A549 (cell line): ENCODE measurements around the gene MAGEA6. TPM values are rescaled to one million over a fixed set of nuclear protein-coding genes. Genes with fewer than 3 reads are reported as not detected.

Experiments
- ATAC-seq, 2 experiments: fragments of 200-7000 bp in 1 of 2; fragments of >200 bp in 1 of 2; cut with Nextera tagmentation in 1 of 2; cut with Tn5 transposase in 1 of 2; 3 replicates each; pipeline versions ENCODE4 v1.8.0 to v1.9.1; 2018 to 2020; ENCODE audit warnings: mild to moderate bottlenecking in 1 of 2, moderate library complexity in 1 of 2
- CTCF ChIA-PET: fragments of 300-600 bp; sonication (Branson Sonifier 250); formaldehyde crosslinking; extraction: SDS; loops from one replicate; lab custom pipeline; 2021; ENCODE audit warnings: antibody characterized with exemption, inconsistent platforms; lab: Yijun Ruan, JAX
- POLR2A ChIA-PET: fragments of 350-600 bp; formaldehyde crosslinking; extraction: SDS; loops from one replicate; lab custom pipeline; 2021; ENCODE audit warnings: antibody characterized with exemption, inconsistent platforms; lab: Yijun Ruan, JAX
- DNase-seq, 2 experiments: peaks; one replicate each; pipeline versions ENCODE4 v3.0.0 to v3.0.0-alpha.2; 2011 to 2016; ENCODE audit warnings: low read depth in 1 of 2, low spot score in 1 of 2
- FAIRE-seq: peaks from 2 replicates; lab custom pipeline; 2011; peaks lifted over from hg19 to GRCh38; lab: Jason Lieb, UNC
- H3K27ac ChIP-seq, 2 experiments: fragments of >200 bp; sonication (Bioruptor Twin); formaldehyde crosslinking; 3 replicates each; pipeline ENCODE4 v1.5.1; 2016 to 2017
- H3K4me1 ChIP-seq: fragments of >200 bp; sonication (Bioruptor Twin); formaldehyde crosslinking; 3 replicates; pipeline ENCODE4 v1.6.1; 2016
- H3K4me2 ChIP-seq: fragments of >200 bp; sonication (Bioruptor Twin); formaldehyde crosslinking; 3 replicates; pipeline ENCODE4 v1.6.1; 2016
- H3K4me3 ChIP-seq: fragments of >200 bp; sonication (Bioruptor Twin); formaldehyde crosslinking; 3 replicates; pipeline ENCODE4 v1.5.1; 2016
- H3K9me3 ChIP-seq: fragments of >200 bp; sonication (Bioruptor Twin); formaldehyde crosslinking; 3 replicates; pipeline ENCODE4 v1.6.1; 2016
- ATOH8 ChIP-seq: fragments of 250-450 bp; sonication (Bioruptor Pico); IDR thresholded peaks from 2 replicates; pipeline ENCODE4 v1.5.0; 2020; ENCODE audit warnings: low read depth, mild to moderate bottlenecking, moderate library complexity
- CEBPB ChIP-seq, 2 experiments: fragments of >200 bp in 1 of 2; sonication (Bioruptor Twin) in 1 of 2; formaldehyde crosslinking in 1 of 2; IDR thresholded peaks; 2 replicates each; pipeline ENCODE4 v1.6.1; 2012 to 2016
- CTCF ChIP-seq: fragments of >200 bp; sonication (Bioruptor Twin); formaldehyde crosslinking; IDR thresholded peaks from 3 replicates; pipeline ENCODE4 v1.5.1; 2016
- EHMT2 ChIP-seq: fragments of 200-600 bp; sonication (generic); IDR thresholded peaks from 2 replicates; pipeline ENCODE4 v1.6.1; 2016; ENCODE audit warnings: antibody characterized with exemption, low read depth, mild to moderate bottlenecking, moderate library complexity
- ELK1 ChIP-seq: fragments of 150-350 bp; IDR thresholded peaks from 2 replicates; pipeline ENCODE4 v1.6.1; 2014; ENCODE audit warnings: low read depth, mild to moderate bottlenecking, low read length
- EP300 ChIP-seq, 2 experiments: fragments of >200 bp; sonication (Bioruptor Twin); formaldehyde crosslinking; IDR thresholded peaks; 2 replicates in 1 of 2; 3 replicates in 1 of 2; pipeline ENCODE4 v1.6.1; 2016 to 2017
- ESRRA ChIP-seq: fragments of 150-350 bp; IDR thresholded peaks from 2 replicates; pipeline ENCODE4 v1.6.1; 2014; ENCODE audit warnings: mild to moderate bottlenecking, low read length, borderline replicate concordance
- FOSB ChIP-seq: fragments of 250-450 bp; sonication (Bioruptor Pico); IDR thresholded peaks from 2 replicates; pipeline ENCODE4 v1.5.0; 2020; ENCODE audit warnings: mild to moderate bottlenecking, moderate library complexity
- GATA3 ChIP-seq: IDR thresholded peaks from 2 replicates; pipeline ENCODE4 v1.6.1; 2012; ENCODE audit warnings: borderline replicate concordance
- HMGXB4 ChIP-seq: fragments of 250-450 bp; sonication (Bioruptor Pico); IDR thresholded peaks from 2 replicates; pipeline ENCODE4 v1.5.0; 2021; ENCODE audit warnings: mild to moderate bottlenecking, moderate library complexity, borderline replicate concordance
- HOXA7 ChIP-seq: fragments of 250-450 bp; sonication (Bioruptor Pico); IDR thresholded peaks from 2 replicates; pipeline ENCODE4 v1.5.0; 2020; ENCODE audit warnings: mild to moderate bottlenecking, moderate library complexity
- KDM5A ChIP-seq: fragments of 200-600 bp; sonication (generic); IDR thresholded peaks from 2 replicates; pipeline ENCODE4 v1.6.1; 2016; ENCODE audit warnings: antibody characterized with exemption, mild to moderate bottlenecking
- MAX ChIP-seq: IDR thresholded peaks from 2 replicates; pipeline ENCODE4 v1.6.1; 2012
- MAZ ChIP-seq: fragments of 150-350 bp; IDR thresholded peaks from 2 replicates; pipeline ENCODE4 v1.6.1; 2014; ENCODE audit warnings: antibody characterized with exemption, low read depth, low read length, borderline replicate concordance
- NFE2L2 ChIP-seq: fragments of 150-350 bp; conservative IDR thresholded peaks from 2 replicates; pipeline ENCODE4 v1.6.1; 2014; ENCODE audit warnings: low read length
- NPAS2 ChIP-seq: fragments of 250-450 bp; sonication (Bioruptor Pico); IDR thresholded peaks from 2 replicates; pipeline ENCODE4 v1.8.0; 2022; ENCODE audit warnings: mild to moderate bottlenecking, moderate library complexity, borderline replicate concordance
- POLR2A ChIP-seq: IDR thresholded peaks from 2 replicates; pipeline ENCODE4 v1.6.1; 2012; ENCODE audit warnings: mild to moderate bottlenecking, low read length
- RAD21 ChIP-seq, 2 experiments: fragments of >200 bp in 1 of 2; sonication (Bioruptor Twin) in 1 of 2; formaldehyde crosslinking in 1 of 2; IDR thresholded peaks in 1 of 2; conservative IDR thresholded peaks in 1 of 2; 2 replicates in 1 of 2; 3 replicates in 1 of 2; pipeline ENCODE4 v1.6.1; 2012 to 2018; ENCODE audit warnings: inconsistent platforms in 1 of 2
- SMC3 ChIP-seq: fragments of >200 bp; sonication (Bioruptor Twin); formaldehyde crosslinking; IDR thresholded peaks from 3 replicates; pipeline ENCODE4 v1.6.1; 2018; ENCODE audit warnings: inconsistent platforms
- TP53 ChIP-seq: fragments of 250-450 bp; sonication (Bioruptor Pico); IDR thresholded peaks from 2 replicates; pipeline ENCODE4 v1.5.0; 2021; ENCODE audit warnings: mild to moderate bottlenecking, moderate library complexity
- WGBS: methylation state at CpG from one replicate; pipeline ENCODE4 v1.1.6; 2017; ENCODE audit errors: missing lambda C conversion rate; 5-methylcytosine and 5-hydroxymethylcytosine counted together
- polyA plus RNA-seq, 4 experiments: library from polyadenylated mRNA; depleted of rRNA in 3 of 4; stranded (reverse); fragments of >200 nt; fragmentation: RNase III in 1 of 4; extraction: RNeasy Plus Mini Kit Qiagen cat#74134 plus additional on column Dnase treatment in 1 of 4; gene quantifications; 2 replicates in 3 of 4; 3 replicates in 1 of 4; pipeline ENCODE4 v1.2.3, GENCODE V29; 2011 to 2017

Gene MAGEA6
- polyA plus RNA-seq, 2 of the 4 experiments (the other 2 are of a cell fraction): 11.3 to 21.2 TPM

- TF ChIP-seq CTCF (peak; percentile 65), RAD21 (conservative IDR thresholded peaks at IDR 0.05 in 1 of 2, IDR thresholded peaks at IDR 0.05 in 1 of 2) (peak; percentile 73 to 74), SMC3 (peak; percentile 73), CEBPB (IDR thresholded peaks at IDR 0.05) (no peak), KDM5A (no peak)
- Histone ChIP-seq H3K27ac (no peak overlapping the region), H3K9me3 (no peaks in the 10 kb centered on the region), H3K4me1 (no peaks in the 10 kb centered on the region), H3K4me3 (no peak overlapping the region), H3K4me2 (no peak overlapping the region; the same call in 2 of the 3 replicates)
- DNase-seq (peak in 1 of 2 experiments; percentile 38), FAIRE-seq (no peak), ATAC-seq (peak; percentile 66 to 85; a peak in 3 of 6 replicates)
- WGBS: 6% methylated on average over 6 of the region's 6 CpGs
- ChIA-PET CTCF (interaction anchor here (0.7 to 2.7 kb wide), 12 partner anchors 8 to 1111 kb away, joined by 3 to 10 read pairs (median 3); partner anchors contain the start of genes CETN2 and NSDHL), POLR2A (no interaction called here)
These were observed 47.7 kb upstream of the MAGEA6 start for GRCh38 chrX:152817078-152817764.

GRCh38 chrX:152814048-152814447 is 44.6 kb upstream of the MAGEA6 start:
- FAIRE-seq (no peak), ATAC-seq (no peak), DNase-seq (no peak)
- TF ChIP-seq ESRRA: no peak
- no peak for TF ChIP-seq HMGXB4 (CRISPR knock-in tag)
- no peak for TF ChIP-seq ATOH8 (CRISPR knock-in tag)
- TF ChIP-seq FOSB: no peak
- TF ChIP-seq ELK1: no peak
- TF ChIP-seq POLR2A: no peak
- no peak for TF ChIP-seq HOXA7
- no peak for TF ChIP-seq MAZ
- TF ChIP-seq MAX: no peak
- no peak for TF ChIP-seq EP300 (IDR thresholded peaks at IDR 0.05)
- whole genome bisulfite sequencing: 27% methylated on average over 5 of the region's 5 CpGs
- no peak overlapping the region for H3K4me3 ChIP-seq
- CTCF ChIA-PET: interaction anchor here (1.5 to 2.6 kb wide), 2 partner anchors 7 to 1064 kb away, joined by 4 to 13 read pairs; no protein-coding TSS in a partner anchor
- H3K27ac ChIP-seq: no peak overlapping the region
- H3K9me3 ChIP-seq: no peaks in the 10 kb centered on the region
- POLR2A ChIA-PET: no interaction called here
- no peaks in the 10 kb centered on the region for H3K4me1 ChIP-seq
- H3K4me2 ChIP-seq: no peak overlapping the region

- no peak overlapping the region for H3K4me2 ChIP-seq
- no peaks in the 10 kb centered on the region for H3K4me1 ChIP-seq
- H3K9me3 ChIP-seq: no peaks in the 10 kb centered on the region
- FAIRE-seq (no peak), DNase-seq (no peak), ATAC-seq (0 out of 6 replicates have a peak, but pooled peaks of 1 of the 2 experiments have one; percentile 24)
- no peak overlapping the region for H3K4me3 ChIP-seq
- ChIA-PET POLR2A (no interaction called here), CTCF (interaction anchor here (1.5 to 2.6 kb wide), 2 partner anchors 8 to 1063 kb away, joined by 4 to 13 read pairs; no protein-coding TSS in a partner anchor)
- 58% methylated on average over 5 of the region's 5 CpGs for WGBS
- TF ChIP-seq TP53 (CRISPR knock-in tag) (no peak), NFE2L2 (no peak), CTCF (no peak), GATA3 (no peak), EHMT2 (no peak), KDM5A (no peak), NPAS2 (CRISPR knock-in tag) (no peak)
- H3K27ac ChIP-seq: no peak overlapping the region
These were observed 43.7 kb upstream of the MAGEA6 start for GRCh38 chrX:152813206-152813605.
